Rectal smooth muscle tissue (tissue), 1 donor: ENCODE results near the gene SETDB2.
A peak's percentile ranks its signal among the peaks of the same experiment; 100 is the strongest.

ENCODE experiments used
- H3K27ac ChIP-seq: one replicate; pipeline ENCODE4 v1.7.0; 2013; ENCODE audit warnings: low read depth, low read length, inconsistent platforms
- H3K27me3 ChIP-seq: one replicate; pipeline ENCODE4 v1.7.0; 2013; ENCODE audit warnings: low read length; ENCODE audit not compliant: control insufficient read depth, insufficient read depth
- H3K36me3 ChIP-seq: one replicate; pipeline ENCODE4 v1.7.0; 2013; ENCODE audit warnings: low read length; ENCODE audit not compliant: control insufficient read depth, insufficient read depth
- H3K4me1 ChIP-seq: one replicate; pipeline ENCODE4 v1.7.0; 2013; ENCODE audit warnings: low read length; ENCODE audit not compliant: control insufficient read depth, insufficient read depth
- H3K4me3 ChIP-seq: one replicate; pipeline ENCODE4 v1.7.0; 2013; ENCODE audit warnings: low read length
- H3K9ac ChIP-seq: one replicate; pipeline ENCODE4 v1.7.0; 2013; ENCODE audit warnings: low read length

The SETDB2 gene

DNA sequence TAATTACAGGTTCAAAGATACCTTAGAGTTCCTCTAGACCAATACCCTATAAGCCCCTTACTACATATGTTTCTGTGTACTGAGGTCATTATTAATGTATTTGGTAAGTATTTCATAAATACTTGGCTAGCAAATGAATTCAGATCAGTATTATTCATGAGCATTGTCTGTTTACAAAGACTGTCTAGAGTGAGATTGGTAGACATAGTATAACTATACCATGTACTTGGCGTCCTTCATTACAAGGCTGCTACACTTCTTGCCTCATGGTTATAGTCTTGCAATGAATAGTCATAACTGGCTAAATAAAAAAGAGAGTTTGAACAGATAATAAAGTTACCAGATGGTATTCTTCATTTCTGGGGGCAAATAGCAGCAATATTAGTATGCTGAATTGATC lies 12.1 kb downstream of the SETDB2 start:
- no peak overlapping the region for H3K9ac ChIP-seq
- H3K27me3 ChIP-seq, result no peaks in the 10 kb centered on the region
- no peak overlapping the region for H3K27ac ChIP-seq
- no peaks in the 10 kb centered on the region for H3K36me3 ChIP-seq
- H3K4me3 ChIP-seq, result no peak overlapping the region
- H3K4me1 ChIP-seq, result peaks cover 3% of the 10 kb centered on the region

DNA sequence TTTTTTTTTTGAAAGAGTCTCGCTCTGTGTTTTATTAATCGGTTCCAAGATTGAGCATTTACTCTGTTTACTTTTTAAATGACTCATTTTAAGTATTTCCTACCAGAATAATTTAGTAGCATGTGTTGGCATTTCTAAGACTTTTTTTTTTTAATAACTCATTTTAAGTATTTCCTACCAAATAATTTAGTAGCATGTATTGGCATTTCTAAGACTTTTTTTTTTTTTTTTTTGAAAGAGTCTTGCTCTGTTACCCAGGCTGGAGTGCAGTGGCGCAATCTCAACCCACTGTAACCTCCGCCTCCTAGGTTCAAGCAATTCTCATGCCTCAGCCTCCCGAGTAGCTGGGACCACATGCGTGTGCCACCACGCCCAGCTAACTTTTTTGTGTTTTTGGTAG lies 13.1 kb downstream of the SETDB2 start:
- Histone ChIP-seq H3K4me3 (no peak overlapping the region), H3K36me3 (peaks cover 7% of the 10 kb centered on the region), H3K27ac (no peak overlapping the region), H3K4me1 (peaks cover 3% of the 10 kb centered on the region), H3K27me3 (no peaks in the 10 kb centered on the region), H3K9ac (no peak overlapping the region)

DNA sequence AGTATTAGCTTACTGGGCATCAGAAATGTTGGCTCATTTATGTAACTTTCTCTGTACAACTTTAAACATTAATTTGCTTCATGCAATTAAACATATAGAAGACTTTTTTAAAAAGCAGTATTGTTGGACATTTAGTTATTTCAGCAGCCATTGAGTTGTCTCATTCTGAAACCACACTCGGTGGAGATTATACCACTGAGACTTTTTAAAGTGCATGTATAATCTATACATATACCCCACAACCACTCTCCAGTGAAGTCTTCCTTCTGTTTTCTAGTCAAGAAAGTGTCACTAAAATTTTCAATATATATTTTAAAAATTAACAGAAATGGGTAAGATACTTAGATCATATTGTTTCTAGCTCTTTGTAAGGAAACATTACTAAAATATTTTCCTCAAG lies 15.5 kb downstream of the SETDB2 start:
- Histone ChIP-seq H3K27ac (no peak overlapping the region), H3K36me3 (peaks cover 13% of the 10 kb centered on the region), H3K27me3 (no peaks in the 10 kb centered on the region), H3K4me3 (no peak overlapping the region), H3K4me1 (peaks cover under 1% of the 10 kb centered on the region), H3K9ac (no peak overlapping the region)

DNA sequence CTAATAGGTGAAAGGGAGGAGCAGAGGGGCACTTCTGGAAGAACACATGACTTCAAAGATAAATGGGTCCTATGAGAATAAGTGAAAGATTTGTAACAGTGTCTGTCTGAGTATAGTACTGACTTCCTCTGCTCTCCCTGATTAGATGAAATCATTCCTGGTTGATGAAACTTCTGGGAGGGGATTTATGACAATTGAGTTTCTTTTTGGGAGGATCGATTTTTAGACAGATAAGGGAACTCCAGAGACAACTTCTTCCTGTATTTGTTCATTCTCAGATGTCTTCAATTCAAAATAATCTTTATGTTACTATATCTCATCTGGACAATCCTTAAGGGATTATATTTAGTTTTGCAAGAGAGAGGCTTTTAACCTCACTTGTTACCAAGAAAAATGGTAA lies 20.0 kb downstream of the SETDB2 start:
- Histone ChIP-seq H3K36me3 (peaks cover 13% of the 10 kb centered on the region), H3K27me3 (no peaks in the 10 kb centered on the region), H3K4me3 (no peak overlapping the region), H3K9ac (no peak overlapping the region), H3K4me1 (no peaks in the 10 kb centered on the region), H3K27ac (no peak overlapping the region)

DNA sequence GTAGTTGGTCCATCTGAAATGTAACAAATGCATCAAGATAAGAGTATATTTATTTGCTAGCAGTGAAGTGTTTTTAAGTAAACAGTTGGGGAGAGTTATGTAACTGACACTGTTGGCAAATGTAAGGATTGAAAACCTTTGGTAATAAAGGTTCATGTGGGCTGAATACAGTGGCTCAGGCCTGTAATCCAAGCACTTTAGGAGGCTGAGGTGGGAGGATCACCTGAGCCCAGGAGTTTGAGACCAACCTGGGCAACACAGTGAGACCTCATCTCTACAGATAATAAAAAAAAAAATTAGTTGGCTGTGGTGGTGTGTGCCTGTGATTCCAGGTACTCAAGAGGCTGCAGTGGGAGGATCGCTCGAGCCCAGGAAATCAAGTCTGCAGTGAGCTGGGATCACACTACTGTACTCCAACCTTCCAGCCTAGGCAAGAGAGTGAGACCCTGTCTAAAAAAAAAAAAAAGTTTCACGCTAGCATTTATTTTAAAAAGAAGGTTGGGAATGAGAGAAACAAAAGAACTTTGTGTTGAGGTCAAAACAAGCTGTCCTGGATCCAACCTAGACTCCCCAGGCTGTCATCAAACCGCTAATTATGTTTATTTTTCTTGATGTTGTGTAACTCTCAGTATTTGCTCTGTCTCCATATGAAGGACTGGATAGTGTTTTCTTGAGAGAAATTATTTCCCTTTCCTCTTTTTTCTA lies 20.7 kb downstream of the SETDB2 start:
- no peaks in the 10 kb centered on the region for H3K27me3 ChIP-seq
- no peaks in the 10 kb centered on the region for H3K4me1 ChIP-seq
- H3K9ac ChIP-seq, result no peak overlapping the region
- H3K36me3 ChIP-seq, result peaks cover 13% of the 10 kb centered on the region
- no peak overlapping the region for H3K4me3 ChIP-seq
- no peak overlapping the region for H3K27ac ChIP-seq

DNA sequence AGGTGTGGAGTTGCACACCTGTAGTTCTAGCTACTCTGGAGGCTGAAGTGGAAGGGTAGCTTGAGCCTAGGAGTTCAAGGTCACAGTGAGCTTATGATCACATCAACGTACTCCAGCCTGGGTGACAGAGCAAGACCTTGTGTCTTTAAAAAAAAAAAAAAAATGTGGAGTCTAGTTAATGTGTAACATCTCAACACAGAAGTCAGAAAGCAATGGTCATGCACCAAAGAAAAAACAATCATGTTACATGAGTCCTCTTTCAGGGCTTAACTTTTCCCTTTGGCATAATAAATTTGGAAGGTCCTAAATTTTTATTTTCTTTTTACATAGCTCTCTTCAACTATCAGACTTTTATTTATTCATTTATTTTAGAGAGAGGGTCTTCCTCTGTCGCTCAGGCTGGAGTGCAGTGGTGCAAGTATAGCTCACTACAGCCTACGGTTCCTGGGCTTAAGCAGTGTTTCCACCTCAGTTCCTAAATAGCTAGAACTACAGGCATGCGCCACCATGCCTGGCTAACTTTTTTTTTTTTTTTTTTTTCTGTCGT lies 22.3 kb downstream of the SETDB2 start:
- no peaks in the 10 kb centered on the region for H3K4me1 ChIP-seq
- no peak overlapping the region for H3K27ac ChIP-seq
- H3K4me3 ChIP-seq, result no peak overlapping the region
- H3K36me3 ChIP-seq, result peaks cover 13% of the 10 kb centered on the region
- no peaks in the 10 kb centered on the region for H3K27me3 ChIP-seq
- H3K9ac ChIP-seq, result no peak overlapping the region

DNA sequence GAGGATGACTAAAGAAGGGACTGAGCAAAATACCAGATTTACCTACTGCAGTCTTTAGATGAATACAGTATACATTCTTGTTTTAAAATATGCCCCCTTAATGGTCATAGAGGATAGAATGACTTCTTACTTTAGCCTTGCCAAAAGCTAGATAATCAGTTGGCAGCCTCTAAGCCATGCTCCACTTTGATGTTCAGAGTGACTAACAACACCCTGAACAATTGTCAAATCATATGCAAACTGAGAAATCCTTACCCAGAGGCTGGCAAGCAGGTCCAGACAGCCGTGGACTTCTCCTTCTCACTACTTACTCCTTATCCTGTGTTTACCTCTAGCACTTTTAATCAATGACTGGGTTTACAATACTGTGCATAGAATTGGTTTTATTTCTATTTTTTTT lies 28.1 kb downstream of the SETDB2 start:
- Histone ChIP-seq H3K36me3 (peaks cover 8% of the 10 kb centered on the region), H3K9ac (no peak overlapping the region)

DNA sequence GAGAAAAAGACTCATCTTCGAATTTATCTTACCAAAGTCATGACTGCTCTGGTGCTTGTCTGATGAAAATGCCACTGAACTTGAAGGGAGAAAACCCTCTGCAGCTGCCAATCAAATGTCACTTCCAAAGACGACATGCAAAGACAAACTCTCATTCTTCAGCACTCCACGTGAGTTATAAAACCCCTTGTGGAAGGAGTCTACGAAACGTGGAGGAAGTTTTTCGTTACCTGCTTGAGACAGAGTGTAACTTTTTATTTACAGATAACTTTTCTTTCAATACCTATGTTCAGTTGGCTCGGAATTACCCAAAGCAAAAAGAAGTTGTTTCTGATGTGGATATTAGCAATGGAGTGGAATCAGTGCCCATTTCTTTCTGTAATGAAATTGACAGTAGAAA lies 32.5 kb downstream of the SETDB2 start:
- Histone ChIP-seq H3K27ac (no peak overlapping the region), H3K4me3 (no peak overlapping the region), H3K4me1 (no peaks in the 10 kb centered on the region), H3K36me3 (peaks cover 18% of the 10 kb centered on the region), H3K27me3 (no peaks in the 10 kb centered on the region), H3K9ac (no peak overlapping the region)

More for the DNA sequence above, 28.1 kb downstream of the SETDB2 start:
- H3K4me3 ChIP-seq, result no peak overlapping the region
- no peaks in the 10 kb centered on the region for H3K4me1 ChIP-seq
- H3K27ac ChIP-seq, result no peak overlapping the region
- no peaks in the 10 kb centered on the region for H3K27me3 ChIP-seq

DNA sequence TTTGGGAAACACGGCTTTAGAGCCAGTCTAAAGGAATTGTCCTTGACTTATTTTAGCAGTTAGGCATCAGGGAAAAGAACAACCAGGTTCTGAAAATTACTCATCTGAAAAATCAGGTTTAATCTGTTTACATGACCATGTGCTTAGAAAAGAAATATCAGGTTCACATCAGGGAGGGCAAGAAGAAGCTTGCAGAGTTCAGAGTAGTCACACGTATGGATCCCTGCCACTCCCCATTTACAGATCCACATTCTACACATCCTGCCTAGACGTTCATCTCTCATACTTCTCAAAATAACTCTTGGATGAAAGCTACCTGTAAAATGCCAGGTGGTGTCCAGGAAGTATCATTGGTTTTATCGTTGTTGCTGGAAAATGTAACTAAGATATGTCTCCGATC lies 37.7 kb downstream of the SETDB2 start:
- no peak overlapping the region for H3K27ac ChIP-seq
- no peaks in the 10 kb centered on the region for H3K4me1 ChIP-seq
- H3K9ac ChIP-seq, result no peak overlapping the region
- H3K36me3 ChIP-seq, result peaks cover 10% of the 10 kb centered on the region
- no peaks in the 10 kb centered on the region for H3K27me3 ChIP-seq
- no peak overlapping the region for H3K4me3 ChIP-seq

DNA sequence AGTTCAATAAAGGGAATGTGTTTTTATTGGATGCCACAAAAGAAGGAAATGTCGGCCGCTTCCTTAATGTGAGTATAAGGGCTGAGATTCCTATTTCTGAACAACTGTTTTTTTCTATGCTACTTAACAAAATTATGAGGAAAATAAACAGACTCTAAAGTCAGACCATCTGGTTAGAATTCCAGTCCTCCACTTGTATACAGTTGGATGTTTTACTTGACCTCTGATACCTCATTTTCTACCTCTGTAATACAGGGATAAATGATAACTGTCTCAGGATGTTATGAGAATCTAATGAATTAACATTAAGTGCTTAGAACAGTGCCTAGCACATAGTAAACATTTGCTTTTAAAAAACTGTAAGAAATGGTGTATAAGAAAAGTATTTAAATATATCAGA lies 44.5 kb downstream of the SETDB2 start:
- Histone ChIP-seq H3K4me3 (no peak overlapping the region), H3K9ac (no peak overlapping the region), H3K36me3 (no peaks in the 10 kb centered on the region)

DNA sequence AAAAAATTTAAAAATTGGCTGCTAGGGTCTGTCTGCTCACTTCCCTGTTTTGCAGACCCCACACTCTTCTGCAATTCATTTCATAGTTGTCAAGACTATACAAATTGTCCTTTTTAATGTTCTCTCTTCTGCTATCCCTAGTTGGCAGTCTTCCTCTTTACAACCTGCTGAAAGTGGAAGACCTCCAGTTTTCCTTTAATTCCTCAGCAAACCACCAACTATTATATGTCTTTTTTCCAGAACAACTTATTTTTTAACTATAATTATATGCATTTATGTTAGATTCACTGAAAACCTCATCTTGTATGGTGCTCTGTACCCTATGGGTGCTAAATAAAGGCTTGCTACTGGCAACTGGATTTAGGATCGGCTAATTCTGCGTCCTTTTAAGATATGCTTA lies 50.6 kb downstream of the SETDB2 start:
- Histone ChIP-seq H3K27ac (peak overlapping the region; percentile 96), H3K9ac (no peak overlapping the region)

More for the DNA sequence above, 44.5 kb downstream of the SETDB2 start:
- H3K27me3 ChIP-seq, result no peaks in the 10 kb centered on the region
- no peak overlapping the region for H3K27ac ChIP-seq
- no peaks in the 10 kb centered on the region for H3K4me1 ChIP-seq

DNA sequence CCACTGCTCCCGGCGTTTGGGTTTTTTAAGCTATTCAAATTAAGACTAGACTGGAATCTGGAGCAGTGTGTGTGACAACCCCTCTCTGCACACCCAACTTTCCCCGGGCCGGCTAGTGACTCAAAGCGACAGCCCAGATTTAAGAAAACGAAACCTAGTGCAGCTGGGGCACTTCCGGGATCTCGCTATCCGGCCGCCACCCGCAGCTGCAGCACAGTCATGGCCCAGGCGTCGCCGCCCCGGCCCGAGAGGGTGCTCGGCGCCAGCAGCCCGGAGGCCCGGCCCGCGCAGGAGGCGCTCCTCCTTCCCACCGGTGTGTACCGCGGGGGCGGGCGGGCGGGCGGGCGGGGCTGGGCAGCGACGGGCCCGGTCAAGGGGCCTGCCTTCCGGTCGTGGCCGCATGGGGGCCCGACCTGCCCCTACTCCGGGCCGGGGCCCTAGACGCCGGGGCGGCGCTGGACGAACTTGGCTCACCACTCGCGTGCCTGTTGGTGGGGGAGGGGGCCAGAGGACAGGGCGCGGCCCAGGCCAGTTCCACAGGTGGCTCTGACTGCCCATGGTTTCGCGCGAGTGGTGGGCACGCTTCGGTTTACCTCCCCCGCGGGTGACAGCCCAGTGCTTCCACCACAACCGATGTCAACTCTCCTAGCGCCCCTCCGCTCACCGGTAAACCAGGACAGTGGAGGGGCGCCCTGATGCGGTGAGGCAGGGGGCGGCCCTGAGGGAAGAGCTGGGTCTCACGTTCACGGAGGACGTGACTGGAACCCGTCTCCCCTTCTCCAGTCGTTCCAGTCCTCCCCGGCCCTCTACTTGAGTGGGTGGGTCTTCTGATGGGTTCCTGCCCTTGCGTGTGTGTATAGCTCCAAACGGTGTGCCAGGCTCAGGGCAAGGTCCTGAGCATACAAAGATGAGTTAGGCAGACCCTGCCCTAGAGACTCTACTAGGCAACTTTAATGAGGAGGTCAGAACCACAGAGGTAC lies 52.0 kb downstream of the SETDB2 start, which contains the start of gene PHF11:
Gene PHF11 (plus strand): TSS at position 171 of the 980 bp plus-strand sequence. CDS start 49 bp downstream, at position 220.
- H3K4me3 ChIP-seq, result peak within 1 kb of the TSS; percentile 83
- no peaks in the 10 kb centered on the region for H3K4me1 ChIP-seq
- peak within 1 kb of the TSS; percentile 96 for H3K27ac ChIP-seq
- peak within 1 kb of the TSS; percentile 66 for H3K9ac ChIP-seq
- no peaks in the 10 kb centered on the region for H3K36me3 ChIP-seq
- no peaks in the 10 kb centered on the region for H3K27me3 ChIP-seq

More for the DNA sequence above, 50.6 kb downstream of the SETDB2 start:
- Histone ChIP-seq H3K27me3 (no peaks in the 10 kb centered on the region), H3K4me1 (no peaks in the 10 kb centered on the region), H3K4me3 (peak overlapping the region; percentile 83), H3K36me3 (no peaks in the 10 kb centered on the region)
